ENCODE results near the gene TEX54.

The TEX54 gene

DNA sequence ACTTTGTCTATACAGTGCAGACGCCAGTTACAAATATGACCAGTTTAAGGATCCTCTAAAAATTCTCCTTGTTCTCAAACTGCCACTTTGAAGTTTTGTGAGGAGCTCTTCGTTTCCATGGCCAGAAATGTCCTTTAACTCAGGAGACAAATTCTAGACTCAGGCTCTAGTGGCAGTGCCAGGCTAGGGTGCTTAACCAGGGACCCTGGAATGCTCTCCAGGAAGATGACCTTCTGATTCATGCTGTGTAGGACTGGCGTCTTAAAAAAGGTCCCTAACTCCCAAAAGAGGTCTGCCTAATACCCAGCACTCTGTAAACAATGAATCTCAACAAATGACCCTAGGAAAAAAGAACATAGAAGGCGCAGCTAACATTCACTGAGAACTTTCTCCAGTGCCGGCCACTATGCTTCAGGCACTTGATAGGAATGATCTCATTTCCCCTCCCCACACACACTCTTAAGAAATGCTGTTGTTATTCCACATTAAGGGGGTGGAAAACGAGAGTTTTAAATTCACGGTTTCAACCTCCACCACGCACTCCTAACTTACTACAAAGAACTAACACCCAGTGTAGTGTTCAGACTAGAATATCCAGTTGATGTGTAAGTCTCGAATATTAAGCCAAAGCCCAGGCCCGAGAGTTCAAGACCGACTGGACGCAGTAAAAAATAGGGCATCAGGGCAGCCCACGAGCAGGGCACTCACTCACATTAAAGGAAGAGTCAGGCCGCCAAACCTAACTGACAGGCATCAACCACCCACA is 28.1 kb downstream of the TEX54 start:
- TF ChIP-seq, protein P1, sequence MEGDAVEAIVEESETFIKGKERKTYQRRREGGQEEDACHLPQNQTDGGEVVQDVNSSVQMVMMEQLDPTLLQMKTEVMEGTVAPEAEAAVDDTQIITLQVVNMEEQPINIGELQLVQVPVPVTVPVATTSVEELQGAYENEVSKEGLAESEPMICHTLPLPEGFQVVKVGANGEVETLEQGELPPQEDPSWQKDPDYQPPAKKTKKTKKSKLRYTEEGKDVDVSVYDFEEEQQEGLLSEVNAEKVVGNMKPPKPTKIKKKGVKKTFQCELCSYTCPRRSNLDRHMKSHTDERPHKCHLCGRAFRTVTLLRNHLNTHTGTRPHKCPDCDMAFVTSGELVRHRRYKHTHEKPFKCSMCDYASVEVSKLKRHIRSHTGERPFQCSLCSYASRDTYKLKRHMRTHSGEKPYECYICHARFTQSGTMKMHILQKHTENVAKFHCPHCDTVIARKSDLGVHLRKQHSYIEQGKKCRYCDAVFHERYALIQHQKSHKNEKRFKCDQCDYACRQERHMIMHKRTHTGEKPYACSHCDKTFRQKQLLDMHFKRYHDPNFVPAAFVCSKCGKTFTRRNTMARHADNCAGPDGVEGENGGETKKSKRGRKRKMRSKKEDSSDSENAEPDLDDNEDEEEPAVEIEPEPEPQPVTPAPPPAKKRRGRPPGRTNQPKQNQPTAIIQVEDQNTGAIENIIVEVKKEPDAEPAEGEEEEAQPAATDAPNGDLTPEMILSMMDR (IDR thresholded peaks at IDR 0.05) = no peak
- intact Hi-C loops (cut with DNase I; ENCODE audit: low total_unique reads) = no loop called here
- Histone ChIP-seq H3K4me3 (peak overlapping the region; percentile 81 to 82), H3K27ac (peak overlapping the region; percentile 89 to 95), H3K27me3 (no peaks in the 10 kb centered on the region), H3K4me1 (peaks cover 0 to 25% (median 23%) of the 10 kb centered on the region in 4 donors), H3K36me3 (peaks cover 40 to 53% (median 43%) of the 10 kb centered on the region in 3 donors), H3K9me3 (no peaks in the 10 kb centered on the region)
- DNase-seq = no peak

DNA sequence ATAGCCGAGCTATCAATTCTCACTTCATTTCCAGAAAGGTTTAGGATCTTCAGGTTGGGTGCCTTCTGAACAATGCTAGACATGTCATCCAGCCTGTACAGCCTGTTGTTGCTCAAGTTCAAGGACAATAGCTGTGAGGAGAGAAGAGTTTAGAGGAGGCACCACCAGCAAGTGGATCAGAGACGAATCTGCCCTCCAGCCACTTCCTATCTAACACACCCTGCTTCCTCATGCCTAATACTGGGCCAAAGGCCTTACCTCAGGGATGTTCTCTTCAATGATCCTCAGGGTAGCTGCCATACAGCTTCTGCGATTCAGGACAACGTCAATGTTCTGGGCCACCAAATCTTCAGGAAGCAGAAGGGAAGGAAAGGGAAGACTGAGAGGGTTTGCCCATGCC is 31.6 kb downstream of the TEX54 start:
- H3K4me1 ChIP-seq = peaks cover 0 to 22% (median 17%) of the 10 kb centered on the region in 4 donors
- peaks cover 75 to 77% (median 76%) of the 10 kb centered on the region in 3 donors for H3K36me3 ChIP-seq
- H3K27ac ChIP-seq = no peak overlapping the region
- no peaks in the 10 kb centered on the region for H3K9me3 ChIP-seq
- no peak for DNase-seq
- no peak overlapping the region for H3K4me3 ChIP-seq
- TF ChIP-seq, protein P1 (IDR thresholded peaks at IDR 0.05) = no peak
- no peaks in the 10 kb centered on the region for H3K27me3 ChIP-seq
- intact Hi-C loops (cut with DNase I; ENCODE audit: low total_unique reads) = no loop called here

DNA sequence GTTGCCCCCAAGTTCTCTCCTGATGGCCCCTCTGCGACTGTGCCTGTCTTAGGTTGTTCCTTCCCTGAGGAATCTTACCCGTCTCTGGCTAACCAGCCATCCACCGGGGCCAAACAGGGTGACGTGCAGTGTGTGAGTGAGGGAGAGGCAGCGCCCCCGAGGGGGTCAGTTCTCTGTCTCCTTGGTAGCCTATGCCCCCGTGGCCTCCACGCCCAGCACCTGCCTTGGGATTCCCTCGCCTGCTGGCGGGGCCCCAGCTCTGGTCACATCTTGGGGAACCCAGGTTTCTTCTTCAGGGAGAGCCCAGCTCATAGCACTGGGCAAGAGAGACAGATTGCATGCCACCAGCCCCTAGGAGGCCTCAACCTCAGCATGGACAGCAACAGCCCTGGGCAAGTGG is 33.2 kb downstream of the TEX54 start:
- intact Hi-C loops (cut with DNase I; ENCODE audit: low total_unique reads) = no loop called here
- Histone ChIP-seq H3K27ac (no peak overlapping the region), H3K36me3 (peaks cover 91 to 93% (median 92%) of the 10 kb centered on the region in 3 donors)

DNA sequence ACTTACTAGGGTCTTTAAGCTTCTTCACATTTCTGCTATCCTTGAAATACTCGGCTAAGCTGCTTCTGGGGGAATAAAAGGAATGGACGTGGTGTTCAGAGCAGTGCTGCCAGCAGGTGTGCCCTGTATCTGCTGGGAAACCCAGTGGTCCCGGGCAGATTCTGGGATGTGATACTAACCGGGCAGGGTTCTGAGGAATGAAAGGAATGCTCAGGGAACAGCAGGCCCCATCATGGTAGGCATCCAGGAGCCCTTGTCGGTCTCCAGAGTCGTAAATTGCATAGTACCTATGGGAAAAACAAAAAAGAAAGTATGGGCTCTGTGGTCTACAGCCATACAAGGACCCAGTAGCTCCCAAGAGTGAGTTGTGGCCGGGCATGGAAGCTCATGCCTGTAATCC is 36.4 kb downstream of the TEX54 start:
- H3K9me3 ChIP-seq = no peaks in the 10 kb centered on the region
- TF ChIP-seq, protein P1 (IDR thresholded peaks at IDR 0.05) = no peak
- no peaks in the 10 kb centered on the region for H3K27me3 ChIP-seq
- intact Hi-C loops (cut with DNase I; ENCODE audit: low total_unique reads) = no loop called here
- H3K4me1 ChIP-seq = peaks cover 0 to 11% (median 10%) of the 10 kb centered on the region in 4 donors
- H3K36me3 ChIP-seq = peaks cover 86 to 94% (median 91%) of the 10 kb centered on the region in 3 donors
- H3K27ac ChIP-seq = no peak overlapping the region
- H3K4me3 ChIP-seq = no peak overlapping the region
- DNase-seq = no peak

More for the DNA sequence above, 33.2 kb downstream of the TEX54 start:
- H3K4me3 ChIP-seq = no peak overlapping the region
- no peaks in the 10 kb centered on the region for H3K27me3 ChIP-seq
- no peaks in the 10 kb centered on the region for H3K9me3 ChIP-seq
- no peak for DNase-seq
- peaks cover 0 to 14% (median 13%) of the 10 kb centered on the region in 4 donors for H3K4me1 ChIP-seq
- TF ChIP-seq, protein P1 (IDR thresholded peaks at IDR 0.05) = no peak

DNA sequence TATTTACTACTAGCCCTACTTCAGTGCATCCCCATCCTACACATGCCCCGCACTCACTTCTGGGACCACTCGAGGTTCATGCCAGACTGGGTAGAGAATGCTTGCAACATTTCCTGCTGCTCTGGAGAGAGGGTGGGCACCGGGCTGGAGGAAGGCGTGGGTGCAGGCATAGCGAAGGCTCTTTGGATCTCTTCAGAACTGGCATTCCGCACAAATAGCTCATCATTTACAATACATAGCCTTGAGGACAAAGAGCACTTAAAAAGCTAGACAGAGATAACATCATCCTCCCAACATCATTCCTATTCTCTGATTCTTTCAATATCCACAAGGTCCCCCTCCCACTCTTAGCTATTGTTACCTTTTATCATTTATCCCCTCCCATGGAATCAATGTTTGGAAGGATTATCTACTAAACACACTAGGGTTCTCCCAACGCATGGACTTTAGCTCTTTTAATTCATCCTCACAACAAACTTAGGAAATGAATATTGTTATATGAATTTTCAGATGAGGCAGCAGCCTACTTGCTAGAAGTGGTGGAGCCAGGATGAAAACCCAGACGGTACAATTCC is 38.4 kb downstream of the TEX54 start:
- intact Hi-C loops (cut with DNase I; ENCODE audit: low total_unique reads) = loop anchor here (5.0 kb wide), 1 partner anchor 43 kb away; the partner anchor contains the start of gene WDR74
- H3K27ac ChIP-seq = no peak overlapping the region
- peaks cover 0 to 28% (median 20%) of the 10 kb centered on the region in 4 donors for H3K4me1 ChIP-seq
- no peak overlapping the region for H3K4me3 ChIP-seq
- H3K36me3 ChIP-seq = peaks cover 66 to 89% (median 77%) of the 10 kb centered on the region in 3 donors
- H3K27me3 ChIP-seq = no peaks in the 10 kb centered on the region
- no peak for DNase-seq
- no peaks in the 10 kb centered on the region for H3K9me3 ChIP-seq
- TF ChIP-seq, protein P1 (IDR thresholded peaks at IDR 0.05) = no peak

All from tibial artery (tissue), 4 donors.